ENCODE data around the gene ASTN2.

The ASTN2 gene

DNA sequence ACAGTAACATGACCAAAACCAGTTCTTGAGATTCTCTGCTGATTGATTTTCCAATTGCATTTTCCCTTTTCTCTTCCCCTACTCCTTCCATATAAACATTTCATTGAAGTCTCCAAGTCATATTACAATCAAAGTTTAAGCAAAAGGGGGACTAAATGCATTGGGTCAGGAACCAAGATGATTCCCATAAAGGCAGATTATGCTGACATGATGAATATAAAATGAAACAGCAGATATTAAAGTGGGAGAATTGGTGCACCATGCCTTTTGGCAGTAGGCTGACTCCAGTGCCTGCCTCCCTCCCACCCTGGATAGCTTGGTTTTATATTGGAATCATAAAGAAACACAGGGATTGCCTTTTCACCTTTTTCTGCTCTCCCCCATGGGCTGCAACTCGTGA is 118.4 kb downstream of the ASTN2 start:
- DNase-seq: no peak

DNA sequence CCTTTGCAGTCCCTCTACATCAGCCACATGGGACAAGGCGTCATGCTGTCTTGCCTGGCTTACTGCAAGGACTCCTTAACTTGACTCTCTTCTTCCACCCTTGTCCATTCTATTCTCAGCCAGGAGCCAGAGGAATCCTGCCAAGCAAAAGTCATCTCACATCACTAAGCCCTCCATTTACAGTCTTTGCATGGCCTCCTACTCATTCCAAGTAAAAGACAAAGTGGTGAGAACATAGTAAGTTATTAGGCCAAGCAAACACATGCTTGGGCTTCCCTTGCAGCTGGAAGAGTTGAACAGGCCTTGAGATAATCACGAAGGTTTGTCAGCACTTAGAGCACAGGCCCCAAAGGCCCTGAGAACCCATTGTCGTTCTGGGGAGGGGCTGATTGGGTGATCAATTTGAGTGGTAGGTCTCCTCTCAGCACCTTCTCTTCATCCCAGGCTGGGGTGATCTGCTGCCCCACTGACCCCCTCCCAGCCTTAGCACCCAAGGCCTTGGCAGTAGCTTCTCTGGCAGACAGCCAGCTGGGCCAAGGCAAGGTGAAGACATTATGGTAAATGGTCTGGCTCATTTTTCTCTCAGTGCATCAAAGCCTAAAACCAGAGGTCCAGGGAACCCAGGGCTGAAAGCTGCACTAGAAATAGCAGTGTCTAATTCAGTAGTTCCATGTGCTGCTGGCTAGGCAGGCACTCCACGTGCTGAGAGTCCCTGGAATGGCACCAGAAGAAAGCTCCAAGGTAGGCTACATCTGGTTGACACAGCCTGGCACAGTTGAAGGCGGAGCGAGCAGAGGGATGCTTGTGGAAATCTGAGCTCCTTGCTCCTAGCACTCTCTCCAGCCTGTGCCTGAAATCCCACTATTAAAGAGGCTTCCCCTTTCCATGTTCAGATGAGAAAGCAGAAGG is 121.4 kb downstream of the ASTN2 start:
- no peak for DNase-seq

DNA sequence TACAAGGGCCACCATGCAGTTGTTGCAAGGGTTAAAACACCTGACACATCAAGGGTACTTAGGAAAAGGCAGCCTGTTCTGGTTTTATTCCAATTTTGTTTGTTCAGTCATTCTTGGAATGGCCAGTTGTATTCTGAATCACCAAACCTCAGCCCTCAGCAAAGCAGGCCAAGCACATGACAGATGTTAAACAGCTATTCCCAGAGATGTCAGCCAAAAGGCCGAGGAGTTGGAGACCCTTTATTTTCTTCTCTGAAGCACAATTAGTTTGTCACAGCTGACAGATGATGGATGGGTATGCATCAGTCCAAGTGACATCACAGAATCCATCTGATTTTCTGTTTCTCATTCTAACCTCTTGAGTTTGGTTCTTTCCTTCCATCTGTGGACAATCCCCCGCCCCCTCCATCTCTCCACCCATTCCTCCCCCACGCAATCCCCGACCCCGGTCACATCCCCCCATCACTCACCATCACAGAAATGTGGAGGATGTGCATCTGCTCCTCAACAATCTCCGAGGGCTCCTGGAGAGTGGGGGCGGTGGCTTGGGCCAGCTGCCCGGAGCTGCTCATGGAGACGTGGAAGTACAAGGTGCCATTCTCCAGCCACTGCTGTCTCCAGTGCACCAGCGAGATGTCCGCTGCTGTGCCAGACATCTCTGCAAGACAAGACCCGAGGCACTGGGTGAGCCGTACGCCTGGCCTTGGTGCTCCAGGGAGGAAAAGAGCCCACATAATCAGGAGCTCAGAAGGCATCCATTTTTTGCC is 123.8 kb downstream of the ASTN2 start:
- no peak for DNase-seq

DNA sequence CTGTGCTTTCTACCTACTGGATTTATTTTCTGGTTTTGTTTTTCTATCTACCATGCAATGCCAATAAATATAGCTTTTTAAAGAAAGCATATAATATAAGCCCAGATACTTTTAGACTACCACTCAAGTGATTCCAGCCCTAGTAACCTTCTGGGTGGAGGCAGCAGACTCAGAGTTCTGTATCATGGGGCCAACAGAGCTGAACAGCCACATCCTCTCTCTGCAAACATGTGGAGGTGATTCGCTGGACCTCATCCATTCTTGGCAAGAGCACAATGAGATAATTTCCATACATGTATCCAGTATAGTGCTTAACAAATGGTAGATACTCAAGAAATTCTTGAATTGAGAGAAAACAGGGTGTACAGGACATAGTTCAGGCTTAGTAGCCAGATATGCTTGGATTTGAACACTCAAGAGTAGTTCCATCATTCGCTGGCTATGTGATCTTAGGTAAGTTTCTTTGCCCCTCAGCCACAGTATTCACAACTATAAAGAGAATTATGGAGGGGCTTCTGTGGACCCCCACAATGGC is 124.5 kb downstream of the ASTN2 start:
- DNase-seq: no peak

DNA sequence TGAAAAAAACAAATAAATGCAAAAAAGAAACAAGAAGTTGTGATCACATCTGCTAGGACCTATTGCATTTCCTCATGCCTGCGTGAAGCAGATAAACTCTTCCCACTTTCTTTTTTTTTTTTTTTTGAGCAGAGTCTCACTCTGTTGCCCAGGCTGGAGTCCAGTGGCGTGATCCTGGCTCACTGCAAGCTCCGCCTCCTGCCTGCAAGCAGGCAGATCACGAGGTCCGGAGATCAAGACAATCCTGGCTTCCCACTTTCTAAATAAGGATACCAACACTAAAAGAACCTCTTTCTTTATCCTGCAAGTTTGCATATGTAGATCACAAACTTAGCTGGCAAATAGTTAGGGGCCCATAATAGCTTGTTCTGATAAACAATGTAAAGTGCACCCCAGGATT is 128.6 kb downstream of the ASTN2 start:
- DNase-seq: no peak

DNA sequence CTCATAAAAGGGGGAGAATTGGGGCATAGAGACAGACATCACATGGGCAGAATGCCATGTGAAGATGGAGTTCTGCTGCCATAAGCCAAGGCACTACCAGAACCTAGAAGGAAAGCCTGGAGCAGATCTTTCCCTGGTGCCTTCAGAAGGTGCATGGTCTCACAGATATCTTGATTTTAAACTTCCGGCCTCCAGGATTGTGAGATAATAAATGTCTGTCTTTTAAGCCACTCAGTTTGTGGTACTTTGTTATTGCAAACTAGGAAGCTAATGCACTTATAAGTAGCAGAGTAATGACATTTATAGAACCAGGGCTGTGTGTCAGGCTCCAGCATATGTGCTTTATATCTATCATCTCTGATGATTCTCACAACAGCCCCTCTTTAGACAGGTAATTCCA is 130.4 kb downstream of the ASTN2 start:
- no peak for DNase-seq

DNA sequence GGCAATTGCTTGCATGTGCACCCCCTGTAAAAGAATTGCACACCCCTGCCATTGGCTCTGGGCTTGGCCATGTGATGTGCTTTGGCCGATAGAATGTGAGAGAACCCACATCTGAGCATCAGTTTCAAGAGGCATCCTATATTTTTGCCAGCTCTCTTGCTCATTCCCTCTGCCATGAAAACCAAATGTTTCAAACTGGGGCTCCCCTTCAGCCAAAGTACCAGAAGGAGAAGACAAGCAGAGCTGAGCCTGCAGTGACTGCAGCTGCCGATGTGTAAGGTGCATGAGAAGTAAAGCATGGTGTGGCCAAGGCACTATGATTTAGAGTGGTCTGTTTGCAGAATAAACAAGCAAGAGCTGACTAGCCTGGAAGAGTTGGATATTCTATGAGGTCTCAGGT is 132.3 kb downstream of the ASTN2 start:
- DNase-seq: no peak

DNA sequence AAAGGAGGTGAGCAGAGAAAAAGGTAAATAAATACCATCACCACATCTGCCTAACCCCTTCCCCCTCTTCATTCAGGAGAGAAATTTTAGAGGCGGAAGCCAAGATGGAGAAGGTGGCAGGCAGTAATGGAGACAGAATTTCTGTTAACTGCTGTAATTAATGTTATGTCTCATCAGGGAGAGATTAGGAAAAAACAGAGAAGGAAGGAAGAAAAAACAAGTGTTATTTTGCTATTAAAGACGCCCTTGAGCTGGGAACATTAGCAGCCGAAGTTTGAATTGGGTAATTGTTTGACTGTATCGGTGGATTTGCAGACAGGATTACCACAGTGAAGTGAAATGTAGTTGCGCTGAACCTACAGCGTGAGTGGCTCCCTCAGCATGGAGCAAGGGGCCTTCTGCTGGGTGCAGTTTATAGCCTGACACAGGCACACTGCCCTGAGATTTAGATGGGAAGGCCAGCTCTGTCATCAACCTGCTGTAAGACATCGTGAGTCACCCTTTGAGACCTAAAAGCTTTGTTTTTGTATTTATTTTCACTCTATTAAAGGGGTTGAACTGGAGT is 136.3 kb downstream of the ASTN2 start:
- no peak for DNase-seq

DNA sequence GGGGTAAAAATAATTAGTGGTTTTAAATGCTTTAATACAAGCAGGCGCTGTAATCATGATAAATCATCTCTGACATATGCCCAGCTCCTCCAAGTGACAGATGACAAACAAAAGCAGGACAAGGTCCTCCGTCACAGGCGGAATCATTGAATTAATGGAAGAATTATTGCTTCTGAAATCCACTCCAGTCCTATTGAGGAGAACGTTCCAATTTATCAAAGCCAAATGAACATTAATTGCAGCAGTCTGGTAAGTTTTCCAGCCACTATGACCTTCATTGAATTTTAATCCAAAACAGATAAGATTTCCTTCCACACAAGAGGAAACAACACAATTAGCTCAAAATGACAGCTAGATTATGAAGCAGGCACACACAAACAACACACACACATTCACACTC is 136.8 kb downstream of the ASTN2 start:
- DNase-seq: no peak

DNA sequence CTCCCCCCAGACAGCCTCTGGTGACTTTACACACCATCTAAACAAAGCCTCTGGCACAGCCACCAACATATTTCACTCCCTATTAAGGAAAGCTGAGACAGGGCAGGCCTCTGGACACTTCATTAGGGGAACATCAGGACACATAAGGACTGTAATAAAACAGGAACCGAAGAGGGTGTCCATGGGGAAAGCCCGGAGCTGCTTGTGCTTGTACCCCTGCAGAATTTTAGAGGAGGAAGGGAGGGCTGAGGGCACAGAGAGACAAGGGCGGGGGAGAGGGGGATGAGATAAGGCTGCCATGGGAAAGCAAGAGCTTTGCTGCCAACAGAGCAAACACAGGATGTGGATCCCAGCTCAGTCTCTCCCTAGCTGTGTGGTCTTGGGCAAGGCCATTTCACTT is 138.4 kb downstream of the ASTN2 start:
- no peak for DNase-seq

DNA sequence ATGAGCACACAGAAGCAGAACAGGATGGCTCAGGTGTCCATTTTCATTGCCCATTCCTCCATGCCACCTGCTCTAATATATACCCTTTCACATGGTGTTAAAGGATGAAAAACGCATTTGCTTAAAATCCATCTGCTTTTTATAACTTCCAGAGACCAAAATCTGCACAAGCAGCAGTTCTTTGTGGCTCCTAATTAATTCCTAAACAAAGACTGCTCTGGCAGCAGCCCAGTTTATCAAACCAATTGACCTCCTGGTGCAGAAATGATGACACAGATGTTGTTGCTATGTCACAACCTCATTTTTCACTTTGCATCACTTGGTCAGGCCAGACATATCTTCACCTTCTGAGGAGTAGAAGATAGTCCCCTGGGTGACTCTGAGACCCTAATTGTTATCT is 141.2 kb downstream of the ASTN2 start:
- no peak for DNase-seq

DNA sequence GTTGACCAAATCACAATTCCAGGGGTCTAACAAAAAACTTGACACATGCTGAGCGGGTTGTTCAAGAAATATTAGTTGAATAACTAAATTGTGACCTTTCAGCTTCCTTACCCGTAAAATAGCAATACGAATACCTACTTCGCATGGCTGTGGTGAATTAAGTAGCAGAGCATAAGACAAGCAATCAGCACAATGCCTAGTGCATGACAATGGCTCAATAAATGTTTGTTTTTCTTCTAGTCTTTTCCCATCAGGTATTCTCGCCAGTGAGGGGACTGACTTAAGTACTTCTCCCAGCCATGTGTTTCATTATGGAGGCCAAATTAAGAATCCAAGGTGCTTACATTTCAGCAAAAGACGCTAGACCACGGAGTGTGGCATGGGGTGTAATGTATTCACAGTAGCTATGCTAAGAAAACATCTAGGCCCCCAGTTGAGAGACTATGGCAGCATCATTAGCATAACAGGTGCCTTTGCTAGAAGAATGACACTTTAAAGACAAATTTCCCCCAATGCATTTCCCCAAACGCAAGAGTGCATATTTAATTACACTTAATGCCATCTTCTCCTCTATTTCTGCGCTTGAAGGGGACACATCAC is 145.9 kb downstream of the ASTN2 start:
- no peak for DNase-seq

DNA sequence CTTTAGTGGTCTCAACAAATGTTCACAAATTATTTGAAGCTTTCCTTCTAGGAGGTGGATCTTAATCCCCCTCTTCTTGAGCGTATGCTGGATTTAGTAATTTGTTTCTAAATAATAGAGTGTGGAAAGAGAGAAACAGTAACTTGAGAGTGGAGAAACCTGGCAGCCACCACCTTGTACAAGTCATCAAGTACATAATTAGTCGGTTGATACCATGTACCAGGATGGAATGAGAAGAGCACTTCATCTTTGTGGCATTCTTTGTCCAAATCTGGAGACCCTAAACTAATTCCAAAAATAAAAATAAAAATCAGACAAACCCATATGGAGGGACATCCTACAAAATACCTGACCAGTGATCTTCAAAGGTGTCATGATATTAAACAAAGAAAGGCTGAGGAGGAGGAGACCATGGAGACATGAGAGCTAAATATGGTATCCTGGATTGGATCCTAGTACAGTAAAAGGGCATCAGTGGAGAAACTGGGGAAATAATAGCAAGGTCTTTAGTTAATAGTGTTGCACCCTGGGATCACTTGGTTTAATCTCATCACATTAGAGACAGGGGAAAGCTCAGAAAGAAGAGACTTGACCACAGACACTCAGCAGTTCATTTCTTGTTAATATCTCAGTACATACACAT is 147.9 kb downstream of the ASTN2 start:
- no peak for DNase-seq

DNA sequence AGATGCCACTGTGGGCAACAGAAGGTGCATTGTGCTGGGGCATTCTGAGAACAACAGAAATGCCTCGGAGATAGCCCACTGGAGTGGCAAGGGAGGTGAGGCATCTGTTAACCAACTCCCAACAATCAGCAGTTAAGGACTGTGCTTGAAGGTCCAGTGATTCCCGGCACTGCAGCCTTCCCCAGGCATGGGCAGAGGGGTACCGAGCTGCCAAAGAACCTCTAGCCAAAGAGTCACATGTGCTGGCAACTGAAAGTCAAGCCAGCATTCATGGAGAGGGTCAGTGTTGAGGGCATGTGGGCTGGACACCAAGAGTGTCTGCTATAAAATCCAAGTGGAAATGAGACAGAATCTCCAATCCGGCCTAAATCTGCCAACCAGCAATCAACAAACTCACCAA is 149.6 kb downstream of the ASTN2 start:
- DNase-seq: no peak

DNA sequence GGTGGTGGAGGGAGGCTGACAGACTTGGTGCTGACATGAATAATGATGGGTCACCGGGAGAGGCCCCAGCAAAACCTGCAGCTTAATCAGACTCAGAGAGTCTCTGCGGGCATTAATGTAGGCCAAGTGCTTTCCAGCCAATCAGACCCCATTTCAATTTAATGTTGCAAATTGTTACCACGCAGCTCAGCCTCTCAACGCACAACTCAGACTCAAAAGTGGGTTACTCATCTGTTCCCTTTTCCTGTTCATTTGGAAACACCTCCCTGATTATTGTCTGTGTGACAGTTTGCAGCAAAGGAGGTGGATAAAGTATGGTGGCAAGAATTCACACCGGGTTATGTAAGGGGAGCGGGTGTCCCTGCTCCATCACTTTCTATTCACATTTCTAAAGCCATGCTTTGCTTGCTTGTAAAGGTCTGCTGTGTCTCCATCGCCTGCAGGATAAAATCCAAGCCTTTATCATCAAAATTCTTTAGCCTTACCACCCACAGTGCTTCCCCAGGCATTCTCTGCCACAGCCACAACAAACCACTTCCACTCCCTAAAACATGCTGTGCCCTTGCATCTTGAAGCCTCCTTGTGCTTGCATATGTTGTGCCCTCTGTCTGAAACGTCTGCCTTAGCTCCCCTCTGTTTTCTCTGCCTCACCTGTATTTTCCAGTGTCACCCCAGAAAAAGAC is 156.5 kb downstream of the ASTN2 start:
- DNase-seq: no peak

DNA sequence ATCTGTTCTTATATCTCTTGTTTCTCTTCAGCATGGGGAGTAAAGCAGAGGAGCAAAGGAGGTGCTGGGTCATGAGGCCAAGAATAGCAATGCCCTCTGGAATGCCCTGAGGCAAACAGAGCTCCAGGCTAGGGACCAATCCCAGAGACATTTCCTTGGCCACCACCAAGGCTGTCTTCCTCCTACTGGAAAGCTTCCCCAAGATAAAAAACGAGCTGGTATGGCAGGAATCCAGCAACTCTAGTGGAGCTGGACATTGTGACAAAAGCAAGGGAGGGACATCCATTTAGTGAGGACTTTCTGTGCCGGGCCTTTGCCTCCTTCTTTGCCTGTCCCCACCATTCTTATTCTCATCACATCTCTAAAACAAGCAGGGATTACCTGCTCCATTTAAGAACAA is 161.6 kb downstream of the ASTN2 start:
- DNase-seq: no peak

DNA sequence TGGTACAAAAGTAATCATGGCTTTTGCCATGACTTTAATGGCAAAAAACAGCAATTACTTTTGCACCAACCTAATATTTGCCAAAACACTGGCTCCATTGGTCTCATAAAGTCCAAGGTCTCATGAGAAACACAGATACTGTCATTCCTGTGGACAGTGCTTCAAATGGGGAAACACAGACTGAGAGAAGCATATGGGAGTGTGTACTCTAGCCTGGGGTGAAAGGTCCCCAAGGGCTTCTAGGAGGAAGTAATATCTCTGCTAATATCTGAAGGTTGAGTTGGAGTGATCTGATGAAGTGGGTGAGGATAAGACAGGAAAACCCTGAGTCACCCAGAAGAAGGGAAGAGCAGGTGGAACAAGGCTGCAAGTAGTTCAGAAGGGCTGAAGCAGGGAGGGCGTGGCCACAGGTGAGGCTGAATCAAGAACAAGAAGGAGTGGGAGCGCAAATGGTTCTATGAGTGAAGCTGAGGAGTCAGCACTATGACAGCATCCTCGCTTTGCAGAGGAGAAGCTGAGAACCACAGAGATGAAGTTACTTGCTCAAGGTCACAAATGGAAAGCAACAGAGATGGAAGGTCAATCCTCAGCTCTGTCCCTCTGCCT is 164.1 kb downstream of the ASTN2 start:
- DNase-seq: no peak

DNA sequence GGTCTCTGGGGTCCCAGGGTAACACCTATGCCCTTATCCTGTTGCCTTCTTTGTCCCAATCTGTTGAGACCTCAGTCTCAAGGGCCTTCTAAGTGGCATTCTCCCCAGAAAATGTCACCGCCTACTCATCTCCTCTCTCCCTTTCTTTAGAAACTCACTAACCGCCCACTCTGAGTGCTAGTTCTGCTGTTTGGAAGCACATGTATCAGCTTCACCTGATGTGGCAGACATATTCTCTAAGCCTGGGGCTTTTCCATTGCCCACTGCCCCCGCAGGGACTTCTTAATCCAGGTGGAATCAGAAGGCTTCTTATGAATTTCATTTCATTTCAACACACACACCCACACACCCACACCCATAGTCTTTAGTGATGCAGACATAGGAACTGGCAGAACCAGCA is 165.1 kb downstream of the ASTN2 start:
- DNase-seq: no peak

DNA sequence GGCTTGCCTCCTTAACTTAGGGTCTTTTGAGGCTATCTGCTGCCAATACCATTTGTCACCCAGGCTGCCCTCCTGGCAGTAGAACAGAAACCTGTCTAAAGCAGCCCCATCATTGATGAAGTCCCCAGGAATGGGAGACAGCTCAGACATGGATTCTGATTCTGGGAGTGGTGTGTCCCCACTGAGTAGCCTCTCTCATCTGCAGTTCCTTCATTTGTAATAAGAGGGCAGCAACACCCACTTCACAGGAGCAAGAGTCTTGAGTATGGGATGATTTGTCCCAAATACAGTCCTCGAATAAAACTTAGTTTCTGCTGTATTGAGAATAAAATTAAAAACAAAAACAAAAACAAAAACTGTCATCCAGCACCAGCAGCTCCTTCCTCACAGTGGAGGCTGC is 167.6 kb downstream of the ASTN2 start:
- DNase-seq: no peak

DNA sequence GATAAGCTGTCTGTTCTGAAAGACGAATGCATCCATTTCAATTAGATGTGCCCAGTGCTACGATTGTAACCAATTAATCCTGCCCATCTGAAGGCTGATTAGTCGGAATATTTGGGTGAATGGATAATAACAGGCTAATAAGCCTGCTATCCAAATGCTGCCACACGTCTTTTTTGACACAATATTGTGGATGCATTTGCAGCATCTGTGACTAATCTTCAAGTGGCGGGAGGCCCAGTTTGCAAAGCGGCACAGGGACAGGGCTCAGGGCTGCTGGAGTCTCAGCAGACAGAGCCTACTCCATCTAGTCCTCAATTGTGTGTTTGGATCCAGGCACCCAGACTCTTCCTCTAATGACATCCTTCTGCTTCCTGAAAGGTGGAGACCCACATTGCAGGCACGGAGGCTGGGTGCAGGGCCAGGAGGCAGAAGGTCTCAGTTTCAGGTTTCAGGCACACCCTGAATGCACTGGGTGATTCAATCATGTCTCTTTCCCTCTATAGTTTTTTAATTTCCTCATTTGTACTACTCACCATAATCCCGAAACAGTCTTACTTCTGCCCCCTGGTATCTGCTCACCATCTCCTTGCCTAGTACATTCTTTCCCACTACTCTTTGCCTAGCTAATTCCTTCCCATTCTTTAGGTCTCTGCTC is 169.6 kb downstream of the ASTN2 start:
- no peak for DNase-seq

DNA sequence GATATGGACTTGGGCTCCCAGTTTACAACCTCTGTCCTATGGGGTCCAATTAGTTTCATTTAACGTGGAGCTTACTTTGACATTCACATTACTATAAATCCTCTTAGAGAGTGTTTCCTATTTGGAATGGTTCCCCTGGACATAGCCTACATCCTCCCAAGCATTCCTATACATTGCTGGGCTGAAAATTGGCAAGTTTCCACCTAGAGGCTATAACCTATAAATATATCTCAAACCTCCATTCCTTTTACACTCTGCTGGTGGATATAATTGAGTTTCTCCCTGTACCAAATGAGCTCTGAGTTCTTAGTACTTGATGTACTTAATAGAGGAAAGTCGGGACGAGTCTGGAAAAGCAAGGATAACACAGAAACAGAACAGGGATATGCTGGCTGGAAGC is 172.8 kb downstream of the ASTN2 start:
- no peak for DNase-seq
